ENCODE results near the gene CROCC2. TPM values are rescaled to one million over a fixed set of nuclear protein-coding genes. Genes with fewer than 3 reads are reported as not detected.

Gene CROCC2
- total RNA-seq, 1 donor from 2014 or later: 0.30 TPM

DNA sequence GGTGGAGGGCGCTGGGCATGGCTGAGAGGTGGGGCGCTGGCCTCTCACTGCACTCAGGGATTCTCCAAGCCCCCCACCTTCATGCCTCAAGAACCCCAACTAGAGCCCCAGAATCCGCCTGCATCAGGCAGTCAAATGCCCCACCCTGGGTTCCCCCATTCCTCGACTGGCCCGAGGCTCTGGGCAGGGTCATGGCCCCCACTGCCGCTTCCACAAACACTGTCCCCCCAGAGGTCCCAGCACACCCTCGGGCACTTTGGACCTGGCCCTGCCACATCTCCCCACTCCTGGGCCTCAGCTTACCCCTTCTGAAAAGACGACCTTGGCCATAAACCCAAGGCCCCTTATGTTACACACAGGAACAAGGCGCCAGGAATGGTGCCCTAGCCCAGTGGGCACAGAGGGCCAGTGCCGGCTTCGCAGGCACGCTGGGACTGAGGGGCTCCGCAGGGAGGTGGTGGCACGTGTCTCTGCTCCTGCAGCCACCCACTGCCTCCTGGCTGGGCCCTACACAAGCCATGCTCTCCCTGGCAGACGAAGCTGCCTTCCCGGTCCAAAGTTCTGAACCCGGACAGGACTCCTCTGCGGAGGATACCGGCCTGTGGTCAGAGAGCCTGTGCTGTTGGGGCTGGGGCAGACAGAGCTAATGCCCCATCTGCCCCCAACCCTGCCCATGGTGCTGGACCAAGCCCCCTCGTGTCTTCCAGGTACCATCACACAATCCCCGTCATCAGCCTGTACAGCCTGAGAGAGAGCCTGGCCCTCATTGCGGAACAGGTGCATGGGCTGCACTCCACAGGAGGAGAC, 30.7 kb upstream of the CROCC2 start:
- DNase-seq: no peak

GRCh38 chr2:240876035-240876474, 30.1 kb upstream of the CROCC2 start:
- no peak for DNase-seq

- DNase-seq: no peak
Observed at GRCh38 chr2:240876475-240877251, 29.5 kb upstream of the CROCC2 start.

DNA sequence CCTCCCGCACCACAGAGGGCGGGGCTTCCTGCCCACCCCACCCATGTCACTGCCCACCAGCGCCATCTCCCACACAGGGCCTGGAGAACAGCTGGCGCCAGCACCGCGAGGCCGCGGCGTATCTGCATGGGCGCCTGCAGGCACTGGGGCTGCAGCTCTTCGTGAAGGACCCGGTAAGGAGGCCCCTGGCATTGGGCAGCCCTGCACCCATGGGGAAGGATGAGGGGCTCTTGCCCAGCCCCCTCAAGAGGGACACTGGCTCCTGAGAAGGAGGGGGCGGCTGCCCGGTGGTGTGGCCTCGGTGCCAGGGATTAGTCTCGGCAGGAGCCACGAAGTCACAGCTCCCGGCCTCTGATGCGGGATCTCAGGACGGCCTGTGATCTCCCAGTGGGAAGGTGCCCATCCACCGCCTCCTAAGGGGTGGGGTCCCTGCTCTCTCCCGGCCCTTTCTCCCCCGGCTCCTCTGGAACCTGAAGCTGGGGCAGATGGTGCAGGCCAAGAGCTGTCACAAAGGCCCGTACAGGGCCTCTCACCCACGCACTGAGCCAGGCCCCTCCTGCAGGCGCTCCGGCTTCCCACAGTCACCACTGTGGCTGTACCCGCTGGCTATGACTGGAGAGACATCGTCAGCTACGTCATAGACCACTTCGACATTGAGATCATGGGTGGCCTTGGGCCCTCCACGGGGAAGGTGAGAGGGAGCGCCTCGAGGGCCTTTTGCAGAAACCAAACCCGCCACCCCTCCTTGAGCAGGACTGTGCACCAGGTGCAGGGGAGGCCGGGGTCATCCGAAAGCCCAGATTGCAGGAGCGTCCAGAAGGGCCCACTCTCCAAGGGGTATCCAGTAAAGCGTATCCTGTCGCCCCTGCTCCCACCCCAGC, 28.4 kb upstream of the CROCC2 start:
- no peak for DNase-seq

GRCh38 chr2:240878341-240878936, 27.7 kb upstream of the CROCC2 start:
- DNase-seq: no peak

GRCh38 chr2:240879105-240879504, 27.0 kb upstream of the CROCC2 start:
- DNase-seq: no peak

DNA sequence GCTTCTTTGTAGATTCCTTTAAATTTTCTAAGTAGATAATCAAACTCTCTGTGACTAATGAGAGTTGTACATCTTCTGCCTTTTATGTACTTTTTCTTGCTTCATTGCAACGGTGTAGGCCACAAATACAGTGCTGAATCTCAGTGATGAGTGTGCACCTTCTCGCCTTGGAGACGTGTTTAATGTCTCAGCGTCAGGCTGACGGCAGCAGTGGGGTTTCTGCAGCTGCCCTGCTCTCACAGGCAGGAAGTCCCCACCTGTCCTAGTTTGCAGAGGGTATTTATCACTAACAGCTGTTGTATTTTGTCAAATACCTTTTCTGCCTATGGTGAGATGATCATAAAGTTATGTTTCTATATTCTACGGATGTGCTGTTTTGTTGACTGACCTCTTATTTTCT, 24.2 kb upstream of the CROCC2 start:
- no peak for DNase-seq

- no peak for DNase-seq
Observed at GRCh38 chr2:240884221-240884620, 21.9 kb upstream of the CROCC2 start.

DNA sequence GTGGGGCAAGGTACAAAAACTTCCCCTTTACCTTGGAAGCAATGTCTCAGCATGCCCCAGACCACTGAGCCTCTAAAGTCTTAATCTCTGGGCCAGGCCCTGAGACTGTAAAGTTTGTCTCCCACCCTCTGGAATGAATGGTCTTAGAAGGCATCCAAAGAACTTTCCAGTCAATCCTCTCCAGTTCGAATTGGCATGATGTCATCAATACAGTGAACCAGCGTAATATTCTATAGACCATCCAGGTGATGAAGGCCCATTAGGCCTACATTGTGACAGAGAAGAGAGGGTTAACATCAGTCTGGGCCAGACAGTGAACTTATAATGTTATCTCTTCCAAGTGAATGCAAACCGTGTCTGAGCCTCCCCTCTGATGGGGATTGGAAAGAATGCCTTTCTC, 21.4 kb upstream of the CROCC2 start:
- DNase-seq: no peak

GRCh38 chr2:240885566-240885965, 20.6 kb upstream of the CROCC2 start:
- no peak for DNase-seq

- DNase-seq: no peak
Observed at GRCh38 chr2:240886023-240886565, 20.0 kb upstream of the CROCC2 start.

DNA sequence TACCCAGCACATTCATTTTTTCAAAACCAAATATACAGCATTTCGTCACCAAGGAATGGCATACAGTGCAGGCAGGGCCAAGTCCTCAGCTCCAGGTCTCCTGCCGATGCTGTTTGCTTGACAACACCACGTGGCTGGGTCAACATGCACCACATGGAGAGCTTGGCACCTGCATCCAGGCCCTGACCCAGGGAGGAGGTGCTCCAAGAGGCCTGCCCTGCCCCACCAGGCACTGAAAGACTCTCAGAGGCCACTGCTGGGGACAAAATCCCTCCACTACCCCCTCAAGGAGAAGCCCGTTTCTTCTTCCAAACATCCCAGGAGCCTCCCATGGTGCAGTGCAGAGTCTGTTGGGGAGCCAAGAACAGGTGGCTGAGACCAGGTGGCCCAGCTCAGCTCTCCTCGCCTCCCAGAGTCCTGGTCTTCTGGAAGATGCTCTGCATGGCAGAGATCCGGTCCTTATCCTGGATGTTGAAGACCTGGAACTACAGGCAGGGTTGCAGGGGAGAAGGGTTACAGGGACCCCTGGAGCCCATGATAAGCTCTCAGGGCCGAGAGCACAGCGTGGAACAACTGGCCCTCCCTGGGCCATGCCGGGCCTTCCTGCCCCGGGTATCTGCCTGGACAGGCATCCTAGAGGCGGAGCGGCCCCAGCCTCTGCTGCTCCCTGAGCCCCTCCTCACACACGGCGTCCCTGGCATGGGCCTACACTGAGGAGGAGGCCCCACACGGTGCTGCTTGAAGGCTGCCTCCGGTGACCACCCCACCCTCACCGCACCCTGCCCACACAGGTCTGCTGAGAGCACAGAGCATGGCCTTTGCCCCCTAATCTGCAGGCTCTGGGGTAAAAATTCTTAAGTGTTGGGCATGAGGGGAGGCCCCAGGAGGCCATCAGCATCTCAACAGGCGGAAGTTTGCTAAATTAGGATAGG, 19.2 kb upstream of the CROCC2 start:
- no peak for DNase-seq

- no peak for DNase-seq
Observed at GRCh38 chr2:240887631-240888030, 18.5 kb upstream of the CROCC2 start.

GRCh38 chr2:240888130-240888889, 17.8 kb upstream of the CROCC2 start:
- DNase-seq: no peak

DNA sequence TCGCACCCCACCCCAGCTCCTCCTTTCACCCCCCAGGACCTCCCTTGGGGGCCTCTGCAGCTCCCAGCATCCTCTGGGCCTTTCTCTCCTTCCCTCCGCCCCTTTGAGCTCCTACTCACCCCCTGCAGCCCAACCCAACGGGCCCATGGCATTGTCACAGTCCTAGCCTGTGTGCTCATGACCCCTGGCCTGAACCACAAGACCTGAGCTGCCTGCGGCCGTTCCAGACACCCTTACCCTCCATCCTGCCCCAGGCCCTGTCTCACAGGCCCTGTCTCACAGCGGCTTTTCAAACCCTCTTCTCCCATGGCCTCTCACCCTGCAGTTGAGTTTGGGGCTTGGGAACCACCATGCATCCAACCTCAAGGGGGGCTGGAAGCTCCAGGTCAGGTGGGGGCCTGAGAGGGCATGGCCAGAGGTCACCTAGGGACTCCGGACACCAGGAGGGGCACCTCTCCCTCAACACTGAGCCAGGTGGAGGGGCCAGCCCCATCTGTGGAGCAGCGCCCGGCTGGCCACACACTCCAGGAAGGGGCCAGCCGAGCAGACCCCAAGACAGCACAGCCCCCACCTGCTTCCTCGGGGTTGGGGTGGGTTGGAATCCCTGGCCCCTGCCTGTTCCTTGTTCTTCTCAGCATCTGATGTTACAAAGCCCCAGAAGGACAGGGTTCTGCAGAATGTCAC, 17.1 kb upstream of the CROCC2 start:
- DNase-seq: no peak

DNA sequence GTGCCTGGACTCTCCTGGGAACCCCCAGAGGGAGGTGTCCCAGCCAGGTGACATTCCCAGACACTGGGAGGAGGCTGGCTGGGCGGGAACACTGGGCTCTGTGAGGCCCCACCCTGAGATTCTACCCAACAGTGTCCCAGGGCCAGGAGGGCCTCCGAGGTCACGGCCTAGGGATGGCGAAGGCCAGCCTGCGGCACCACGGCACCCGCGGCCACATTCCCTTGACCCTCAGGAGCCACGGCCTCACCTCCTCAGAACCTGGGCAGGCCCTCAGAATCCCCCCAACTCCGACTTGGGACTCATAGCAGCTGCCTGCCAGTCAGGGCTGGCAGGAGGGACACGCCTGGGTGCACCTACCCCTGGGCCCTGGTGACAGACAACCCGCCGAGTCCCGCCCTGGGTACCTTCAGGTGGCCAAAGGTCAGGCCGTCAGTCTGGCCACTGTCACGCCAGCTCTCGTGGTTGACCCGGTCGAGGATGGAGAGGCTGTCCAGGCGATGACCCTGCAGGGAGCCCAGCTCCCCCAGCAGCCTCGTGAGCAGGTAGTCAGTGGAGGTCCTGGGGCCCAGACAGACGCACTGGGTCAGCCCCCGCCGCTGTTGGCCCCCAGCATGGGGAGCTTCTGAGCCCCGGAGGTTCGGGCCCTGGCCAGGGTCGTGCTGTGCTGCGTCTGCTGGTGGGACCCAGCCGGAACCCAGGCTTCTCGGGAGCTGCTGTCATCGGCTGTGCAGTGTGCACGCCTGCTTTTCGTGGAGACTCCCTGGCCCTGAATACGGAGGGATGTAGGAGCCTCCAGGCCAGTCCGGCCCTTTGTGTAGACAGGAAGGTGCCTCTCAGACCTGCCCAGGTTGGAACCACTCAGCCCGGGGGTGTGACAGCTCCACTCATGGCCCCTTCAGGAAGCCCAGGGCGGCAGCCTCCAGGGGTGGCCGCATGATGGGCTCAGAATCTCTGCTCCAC, 16.3 kb upstream of the CROCC2 start:
- DNase-seq: no peak

DNA sequence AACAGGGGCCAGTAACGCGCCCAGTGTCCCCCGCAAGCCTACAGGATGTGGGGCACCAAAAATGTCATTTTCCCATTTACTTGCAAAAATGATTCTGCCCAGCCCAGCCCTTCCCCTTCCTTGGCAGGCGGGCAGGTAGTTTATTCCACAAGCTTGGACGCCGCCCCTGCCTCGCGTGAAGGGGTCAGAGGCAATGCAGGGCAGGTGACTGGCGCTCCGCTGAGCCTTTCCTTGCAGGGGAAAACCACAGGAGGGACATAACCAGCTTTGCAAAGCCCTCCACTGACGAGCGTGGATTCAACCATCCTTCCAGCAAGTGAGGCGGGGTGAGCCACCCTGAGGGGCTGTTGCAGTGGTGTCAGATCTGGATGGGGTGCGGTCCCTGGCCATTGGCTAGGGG, 15.4 kb upstream of the CROCC2 start:
- no peak for DNase-seq
